Measurements from ENCODE around the gene CNPY1.

The CNPY1 gene

DNA sequence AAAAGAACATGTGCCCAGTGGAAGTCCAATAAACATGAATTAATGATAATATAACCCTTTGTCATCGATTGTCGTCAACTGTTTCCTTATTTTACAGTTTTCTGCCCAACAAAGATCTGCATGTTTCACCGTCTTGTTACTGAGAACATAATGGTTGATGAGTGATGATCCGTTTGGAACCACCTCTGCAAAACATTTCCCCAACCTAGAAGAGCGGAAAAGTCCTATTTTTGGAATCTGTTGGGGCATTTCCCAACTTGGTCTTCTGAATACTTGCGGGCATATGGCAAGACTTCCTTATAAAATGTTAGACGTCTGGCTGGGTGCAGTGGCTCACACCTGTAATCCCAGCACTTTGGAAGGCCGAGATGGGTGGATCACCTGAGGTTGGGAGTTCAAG is 32.1 kb downstream of the CNPY1 start:
- H3K27me3 ChIP-seq (ENCODE audit: control insufficient read depth in 2 of 2, insufficient read depth in 2 of 2, low read length in 2 of 2), result peaks cover 29 to 37% of the 10 kb centered on the region in 2 donors
- no peaks in the 10 kb centered on the region for H3K9me3 ChIP-seq (ENCODE audit: control insufficient read depth in 2 of 2, low read length in 2 of 2)
- H3K4me1 ChIP-seq (ENCODE audit: control insufficient read depth in 2 of 2, insufficient read depth in 2 of 2, low read length in 2 of 2), result peaks cover 0 to 2% of the 10 kb centered on the region in 2 donors
- no peak overlapping the region for H3K9ac ChIP-seq (ENCODE audit: low read depth in 1 of 2, low read length in 2 of 2)
- no peaks in the 10 kb centered on the region for H3K36me3 ChIP-seq (ENCODE audit: control insufficient read depth in 2 of 2, insufficient read depth in 2 of 2, low read length in 2 of 2)
- H3K27ac ChIP-seq (ENCODE audit: low read depth in 2 of 2, low read length in 2 of 2), result no peak overlapping the region
- no peak overlapping the region for H3K4me3 ChIP-seq (ENCODE audit: low read length in 2 of 2)

DNA sequence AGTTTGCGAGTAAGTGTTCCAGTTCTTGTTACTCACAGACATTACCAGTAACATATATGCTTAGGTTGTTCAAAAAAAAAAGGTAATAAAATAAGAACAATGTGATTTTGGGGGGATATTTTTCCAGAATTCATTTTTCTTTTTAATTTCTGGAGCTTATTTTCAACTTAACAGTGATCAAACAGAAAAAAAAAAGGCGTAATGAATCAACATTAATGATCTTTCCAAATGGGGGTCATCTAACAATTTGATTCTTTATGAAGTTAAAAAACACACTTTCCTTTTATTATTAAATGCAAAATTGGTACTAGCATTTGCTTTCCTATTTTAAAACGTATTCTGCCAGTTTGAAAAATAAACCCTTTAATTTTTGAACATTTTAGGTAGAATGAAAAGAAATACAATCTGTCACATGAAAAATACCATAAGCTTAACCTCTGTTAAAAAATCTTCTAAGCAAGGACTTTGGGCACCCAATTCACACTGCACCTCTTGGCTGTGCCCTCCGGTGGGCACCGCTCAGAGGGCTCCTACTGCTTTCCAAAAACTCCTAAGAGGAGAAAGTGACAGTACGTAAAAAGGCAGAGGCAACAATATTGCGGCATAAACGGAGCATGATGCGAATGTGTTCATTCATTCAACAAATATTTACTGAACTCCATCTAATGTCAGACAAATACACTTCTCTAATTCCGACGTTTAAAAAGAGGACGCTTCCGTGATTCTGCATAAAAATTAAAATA is 32.6 kb downstream of the CNPY1 start:
- no peak overlapping the region for H3K4me3 ChIP-seq (ENCODE audit: low read length in 2 of 2)
- H3K36me3 ChIP-seq (ENCODE audit: control insufficient read depth in 2 of 2, insufficient read depth in 2 of 2, low read length in 2 of 2), result no peaks in the 10 kb centered on the region
- no peaks in the 10 kb centered on the region for H3K9me3 ChIP-seq (ENCODE audit: control insufficient read depth in 2 of 2, low read length in 2 of 2)
- H3K27ac ChIP-seq (ENCODE audit: low read depth in 2 of 2, low read length in 2 of 2), result no peak overlapping the region
- peaks cover 35 to 42% of the 10 kb centered on the region in 2 donors for H3K27me3 ChIP-seq (ENCODE audit: control insufficient read depth in 2 of 2, insufficient read depth in 2 of 2, low read length in 2 of 2)
- H3K9ac ChIP-seq (ENCODE audit: low read depth in 1 of 2, low read length in 2 of 2), result no peak overlapping the region
- H3K4me1 ChIP-seq (ENCODE audit: control insufficient read depth in 2 of 2, insufficient read depth in 2 of 2, low read length in 2 of 2), result peaks cover 0 to 2% of the 10 kb centered on the region in 2 donors

DNA sequence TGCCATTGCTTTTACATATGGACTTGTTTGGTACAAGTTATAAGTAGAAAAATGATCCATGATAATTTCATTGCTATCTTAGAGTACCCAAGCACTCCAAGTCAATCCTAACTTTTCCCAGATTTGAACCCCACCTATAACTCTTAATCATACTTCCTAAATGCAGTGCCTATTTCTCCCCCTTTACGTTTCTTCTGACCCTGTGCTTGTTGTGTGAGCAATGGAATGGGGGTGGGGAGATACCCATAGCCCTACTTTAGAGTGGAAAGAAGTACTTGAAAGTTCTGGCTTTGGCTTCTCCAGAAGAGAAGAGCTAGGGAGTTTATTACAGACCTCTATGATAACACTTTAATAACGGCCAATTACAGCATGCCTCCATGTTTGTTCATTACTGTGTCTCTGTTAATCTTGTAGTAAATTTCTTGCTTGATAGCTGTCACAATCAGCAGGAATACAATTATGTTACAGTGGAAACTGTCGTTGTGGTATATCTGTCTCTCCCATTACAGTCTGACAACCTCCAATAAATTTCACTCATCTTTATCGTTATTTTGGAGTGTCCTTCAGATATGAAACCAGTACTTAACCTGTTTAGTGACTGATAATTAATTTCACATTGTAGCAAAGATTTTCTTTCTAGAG is 34.0 kb downstream of the CNPY1 start:
- Histone ChIP-seq H3K9me3 (ENCODE audit: control insufficient read depth in 2 of 2, low read length in 2 of 2) (no peaks in the 10 kb centered on the region), H3K27ac (ENCODE audit: low read depth in 2 of 2, low read length in 2 of 2) (no peak overlapping the region), H3K4me3 (ENCODE audit: low read length in 2 of 2) (no peak overlapping the region), H3K27me3 (ENCODE audit: control insufficient read depth in 2 of 2, insufficient read depth in 2 of 2, low read length in 2 of 2) (peaks cover 47 to 55% of the 10 kb centered on the region in 2 donors), H3K36me3 (ENCODE audit: control insufficient read depth in 2 of 2, insufficient read depth in 2 of 2, low read length in 2 of 2) (no peaks in the 10 kb centered on the region), H3K4me1 (ENCODE audit: control insufficient read depth in 2 of 2, insufficient read depth in 2 of 2, low read length in 2 of 2) (peaks cover 0 to 2% of the 10 kb centered on the region in 2 donors), H3K9ac (ENCODE audit: low read depth in 1 of 2, low read length in 2 of 2) (no peak overlapping the region)

DNA sequence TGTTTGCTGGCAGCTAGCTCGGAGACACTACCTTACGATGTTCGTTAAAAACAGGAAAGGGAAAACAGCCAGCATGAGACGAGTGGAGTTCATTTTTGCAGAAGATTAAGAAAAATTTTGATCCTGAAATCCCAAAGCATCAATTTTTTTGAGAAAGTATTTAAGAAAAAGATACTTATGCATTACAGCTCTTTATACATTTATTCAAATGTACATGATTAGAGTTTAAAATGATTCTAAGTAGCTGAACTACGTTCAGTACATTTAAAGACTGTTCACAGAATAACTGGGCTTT is 34.7 kb downstream of the CNPY1 start:
- Histone ChIP-seq H3K4me3 (ENCODE audit: low read length in 2 of 2) (no peak overlapping the region), H3K36me3 (ENCODE audit: control insufficient read depth in 2 of 2, insufficient read depth in 2 of 2, low read length in 2 of 2) (no peaks in the 10 kb centered on the region), H3K27me3 (ENCODE audit: control insufficient read depth in 2 of 2, insufficient read depth in 2 of 2, low read length in 2 of 2) (peaks cover 53 to 62% of the 10 kb centered on the region in 2 donors), H3K27ac (ENCODE audit: low read depth in 2 of 2, low read length in 2 of 2) (no peak overlapping the region), H3K4me1 (ENCODE audit: control insufficient read depth in 2 of 2, insufficient read depth in 2 of 2, low read length in 2 of 2) (peaks cover 0 to 2% of the 10 kb centered on the region in 2 donors), H3K9ac (ENCODE audit: low read depth in 1 of 2, low read length in 2 of 2) (no peak overlapping the region), H3K9me3 (ENCODE audit: control insufficient read depth in 2 of 2, low read length in 2 of 2) (no peaks in the 10 kb centered on the region)

DNA sequence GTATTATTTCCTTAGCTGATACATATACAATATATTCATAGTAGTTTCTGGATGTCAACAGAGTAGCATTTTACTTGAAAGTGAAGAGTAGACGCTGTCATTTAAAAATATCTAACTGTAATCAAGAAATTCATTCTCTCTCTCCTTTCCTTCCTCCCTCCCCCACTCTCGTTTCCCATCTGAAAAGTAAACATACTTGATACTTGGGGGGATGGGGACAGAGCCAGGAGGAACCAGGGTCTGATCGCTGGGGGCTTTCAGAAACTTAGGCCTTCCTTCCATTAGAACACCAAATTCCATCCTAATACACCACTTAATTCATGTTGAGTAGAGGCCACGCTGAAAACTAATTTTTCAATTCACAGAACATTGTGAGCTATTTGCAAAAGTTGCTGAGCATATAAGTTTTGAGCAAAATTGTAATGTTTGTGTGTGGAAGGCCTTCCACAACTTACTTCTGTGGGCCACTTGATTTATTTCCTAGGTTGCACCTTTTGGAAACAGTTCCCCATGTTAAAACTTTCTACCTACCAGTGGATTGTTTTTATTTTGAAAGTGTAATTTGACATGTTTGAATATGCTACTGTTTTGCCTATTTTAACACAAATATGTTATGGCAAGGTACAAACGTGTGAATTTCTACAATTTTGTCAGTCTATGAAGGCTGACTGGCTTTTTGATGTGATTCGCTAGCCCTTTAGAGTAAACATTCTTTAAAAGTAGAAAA is 35.2 kb downstream of the CNPY1 start:
- no peaks in the 10 kb centered on the region for H3K9me3 ChIP-seq (ENCODE audit: control insufficient read depth in 2 of 2, low read length in 2 of 2)
- H3K4me3 ChIP-seq (ENCODE audit: low read length in 2 of 2), result no peak overlapping the region
- no peak overlapping the region for H3K27ac ChIP-seq (ENCODE audit: low read depth in 2 of 2, low read length in 2 of 2)
- H3K9ac ChIP-seq (ENCODE audit: low read depth in 1 of 2, low read length in 2 of 2), result no peak overlapping the region
- H3K4me1 ChIP-seq (ENCODE audit: control insufficient read depth in 2 of 2, insufficient read depth in 2 of 2, low read length in 2 of 2), result peaks cover 0 to 2% of the 10 kb centered on the region in 2 donors
- H3K27me3 ChIP-seq (ENCODE audit: control insufficient read depth in 2 of 2, insufficient read depth in 2 of 2, low read length in 2 of 2), result peaks cover 58 to 65% of the 10 kb centered on the region in 2 donors
- H3K36me3 ChIP-seq (ENCODE audit: control insufficient read depth in 2 of 2, insufficient read depth in 2 of 2, low read length in 2 of 2), result no peaks in the 10 kb centered on the region

DNA sequence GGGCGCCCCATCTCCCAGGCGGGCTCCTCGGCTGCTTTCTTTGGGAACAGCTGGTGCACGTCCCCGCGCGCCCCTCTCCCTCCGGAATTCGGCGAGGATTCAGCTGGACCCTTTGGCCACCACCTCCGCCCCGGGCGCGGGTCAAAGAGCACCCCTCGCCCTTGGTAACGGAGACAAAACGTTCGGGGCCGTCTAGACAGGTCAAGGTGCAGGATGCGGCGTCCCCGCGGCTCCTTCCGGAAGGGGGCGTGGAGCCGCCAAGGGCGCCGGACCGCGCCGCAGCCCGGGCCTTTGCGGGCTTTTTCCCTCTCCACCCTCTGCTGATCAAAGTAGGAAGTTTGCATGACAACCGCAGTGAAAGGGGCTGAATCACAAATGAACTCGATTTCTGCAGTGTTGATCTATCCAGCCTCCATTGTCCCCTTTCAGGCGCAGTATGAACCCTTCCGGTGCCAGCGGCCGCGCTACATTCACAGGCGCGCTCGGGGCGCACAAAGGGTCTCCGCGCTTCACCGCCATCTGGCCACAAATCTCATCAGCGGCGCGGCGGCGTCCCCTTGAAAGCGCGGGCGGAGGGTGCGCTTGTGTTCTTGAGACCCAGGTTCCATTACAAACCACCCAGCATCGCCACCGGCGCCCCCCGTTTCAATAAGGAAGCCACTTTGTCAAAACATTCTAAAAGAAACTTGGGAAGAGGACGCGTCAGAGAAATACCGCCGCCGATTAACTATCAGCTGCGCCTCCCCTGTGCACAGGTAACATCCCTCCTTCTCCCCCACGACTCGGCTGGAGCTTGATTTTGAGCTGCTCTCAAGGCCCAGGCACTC is 36.4 kb downstream of the CNPY1 start:
- no peak overlapping the region for H3K4me3 ChIP-seq (ENCODE audit: low read length in 2 of 2)
- no peak overlapping the region for H3K9ac ChIP-seq (ENCODE audit: low read depth in 1 of 2, low read length in 2 of 2)
- no peaks in the 10 kb centered on the region for H3K36me3 ChIP-seq (ENCODE audit: control insufficient read depth in 2 of 2, insufficient read depth in 2 of 2, low read length in 2 of 2)
- peaks cover 0 to 2% of the 10 kb centered on the region in 2 donors for H3K9me3 ChIP-seq (ENCODE audit: control insufficient read depth in 2 of 2, low read length in 2 of 2)
- H3K27me3 ChIP-seq (ENCODE audit: control insufficient read depth in 2 of 2, insufficient read depth in 2 of 2, low read length in 2 of 2), result peaks cover 64 to 75% of the 10 kb centered on the region in 2 donors
- no peak overlapping the region for H3K27ac ChIP-seq (ENCODE audit: low read depth in 2 of 2, low read length in 2 of 2)
- H3K4me1 ChIP-seq (ENCODE audit: control insufficient read depth in 2 of 2, insufficient read depth in 2 of 2, low read length in 2 of 2), result peaks cover 0 to 2% of the 10 kb centered on the region in 2 donors

DNA sequence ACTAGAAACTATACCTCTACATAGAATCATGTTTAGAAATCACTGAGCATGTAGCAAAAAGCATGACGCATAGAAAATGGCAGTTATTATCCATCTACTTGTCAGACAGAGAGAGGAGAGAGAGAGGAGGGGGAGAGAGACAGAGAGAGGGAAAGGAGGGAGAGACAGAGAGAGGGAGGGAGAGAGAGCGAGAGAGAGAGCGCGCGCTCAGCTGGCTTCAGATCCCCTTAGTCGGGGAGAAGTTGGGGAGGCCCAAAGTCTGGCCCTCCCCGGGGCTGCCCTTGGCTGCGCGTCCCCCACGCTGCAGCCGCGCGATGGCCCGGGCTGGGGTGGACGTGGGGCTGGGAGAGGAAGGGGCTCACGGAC is 37.0 kb downstream of the CNPY1 start:
- Histone ChIP-seq H3K36me3 (ENCODE audit: control insufficient read depth in 2 of 2, insufficient read depth in 2 of 2, low read length in 2 of 2) (no peaks in the 10 kb centered on the region), H3K27ac (ENCODE audit: low read depth in 2 of 2, low read length in 2 of 2) (no peak overlapping the region), H3K4me1 (ENCODE audit: control insufficient read depth in 2 of 2, insufficient read depth in 2 of 2, low read length in 2 of 2) (peaks cover 0 to 2% of the 10 kb centered on the region in 2 donors), H3K9ac (ENCODE audit: low read depth in 1 of 2, low read length in 2 of 2) (no peak overlapping the region), H3K4me3 (ENCODE audit: low read length in 2 of 2) (no peak overlapping the region), H3K9me3 (ENCODE audit: control insufficient read depth in 2 of 2, low read length in 2 of 2) (peaks cover 0 to 2% of the 10 kb centered on the region in 2 donors), H3K27me3 (ENCODE audit: control insufficient read depth in 2 of 2, insufficient read depth in 2 of 2, low read length in 2 of 2) (peaks cover 69 to 81% of the 10 kb centered on the region in 2 donors)

DNA sequence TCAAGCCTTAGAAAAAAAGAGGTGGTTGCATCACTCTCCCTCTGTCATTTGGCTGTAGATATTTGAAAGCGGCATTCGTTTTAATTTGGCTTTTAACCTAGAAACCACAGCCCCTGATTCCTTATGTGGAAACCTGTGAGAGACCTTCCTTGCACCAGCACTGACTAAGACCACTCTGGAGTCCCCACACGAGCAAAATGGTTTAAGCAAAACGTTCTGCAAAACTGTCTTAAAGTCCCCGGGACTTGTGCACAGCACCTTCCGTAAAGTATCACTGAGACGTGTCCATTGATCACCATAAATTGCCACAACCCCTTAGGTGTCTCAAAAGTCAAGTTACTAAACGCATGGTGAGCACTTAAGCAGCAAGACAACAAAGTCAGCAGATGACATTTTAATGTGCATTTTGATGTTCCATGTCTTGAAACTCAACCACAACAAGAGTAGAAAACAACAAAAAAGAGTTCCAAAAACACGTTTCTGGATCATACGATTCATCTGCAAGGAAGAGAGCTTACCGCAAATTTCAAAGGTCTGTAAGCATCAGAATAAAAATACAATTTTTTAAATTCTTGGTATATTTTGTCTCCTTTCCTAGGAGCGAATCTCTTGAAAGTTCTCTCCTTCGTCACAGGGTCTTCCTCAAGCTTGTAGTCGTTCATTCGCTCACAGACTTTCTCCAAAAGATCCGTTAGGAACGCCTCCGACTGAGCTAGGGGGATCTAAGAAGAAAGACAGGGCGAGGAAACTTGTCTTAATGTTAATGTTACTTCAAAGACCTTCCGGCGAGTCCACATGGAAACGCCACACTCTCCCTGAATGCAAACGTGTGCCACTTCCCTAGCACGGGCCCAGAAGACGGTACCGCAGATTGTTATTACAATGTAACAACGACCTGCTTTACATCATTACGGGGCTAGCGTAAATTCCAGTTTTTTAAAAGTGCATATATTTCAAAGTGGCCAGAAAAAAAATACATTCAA is 37.7 kb downstream of the CNPY1 start:
- Histone ChIP-seq H3K9me3 (ENCODE audit: control insufficient read depth in 2 of 2, low read length in 2 of 2) (peaks cover 0 to 2% of the 10 kb centered on the region in 2 donors), H3K27ac (ENCODE audit: low read depth in 2 of 2, low read length in 2 of 2) (no peak overlapping the region), H3K4me1 (ENCODE audit: control insufficient read depth in 2 of 2, insufficient read depth in 2 of 2, low read length in 2 of 2) (peaks cover 0 to 2% of the 10 kb centered on the region in 2 donors), H3K4me3 (ENCODE audit: low read length in 2 of 2) (no peak overlapping the region), H3K36me3 (ENCODE audit: control insufficient read depth in 2 of 2, insufficient read depth in 2 of 2, low read length in 2 of 2) (no peaks in the 10 kb centered on the region), H3K27me3 (ENCODE audit: control insufficient read depth in 2 of 2, insufficient read depth in 2 of 2, low read length in 2 of 2) (peaks cover 71 to 77% of the 10 kb centered on the region in 2 donors), H3K9ac (ENCODE audit: low read depth in 1 of 2, low read length in 2 of 2) (no peak overlapping the region)

DNA sequence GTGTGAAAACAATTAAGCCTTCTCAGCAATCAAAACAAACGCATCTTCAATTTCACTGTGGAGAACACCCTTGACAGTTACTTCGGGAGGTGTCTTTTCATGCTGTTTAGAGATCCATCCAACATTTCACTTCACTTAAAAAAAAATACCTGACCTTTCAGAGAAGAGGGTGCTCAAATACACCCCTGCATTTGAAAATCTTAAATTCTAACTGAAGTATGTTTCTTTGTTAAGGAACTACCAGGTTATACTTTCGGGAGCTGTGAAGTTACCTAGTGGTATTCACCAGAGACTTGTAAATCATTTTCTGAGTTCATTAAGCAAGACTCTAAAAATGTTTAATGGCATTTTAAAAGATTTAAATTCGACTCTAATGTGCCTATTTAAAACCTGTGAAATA is 38.8 kb downstream of the CNPY1 start:
- Histone ChIP-seq H3K27ac (ENCODE audit: low read depth in 2 of 2, low read length in 2 of 2) (no peak overlapping the region), H3K27me3 (ENCODE audit: control insufficient read depth in 2 of 2, insufficient read depth in 2 of 2, low read length in 2 of 2) (peaks cover 74 to 75% of the 10 kb centered on the region in 2 donors), H3K9me3 (ENCODE audit: control insufficient read depth in 2 of 2, low read length in 2 of 2) (peaks cover 0 to 2% of the 10 kb centered on the region in 2 donors), H3K4me1 (ENCODE audit: control insufficient read depth in 2 of 2, insufficient read depth in 2 of 2, low read length in 2 of 2) (peaks cover 0 to 2% of the 10 kb centered on the region in 2 donors), H3K36me3 (ENCODE audit: control insufficient read depth in 2 of 2, insufficient read depth in 2 of 2, low read length in 2 of 2) (no peaks in the 10 kb centered on the region), H3K4me3 (ENCODE audit: low read length in 2 of 2) (no peak overlapping the region), H3K9ac (ENCODE audit: low read depth in 1 of 2, low read length in 2 of 2) (no peak overlapping the region)

Data from mucosa of rectum (tissue), 2 donors.